Measurements from ENCODE around the gene CALML6.

DNA sequence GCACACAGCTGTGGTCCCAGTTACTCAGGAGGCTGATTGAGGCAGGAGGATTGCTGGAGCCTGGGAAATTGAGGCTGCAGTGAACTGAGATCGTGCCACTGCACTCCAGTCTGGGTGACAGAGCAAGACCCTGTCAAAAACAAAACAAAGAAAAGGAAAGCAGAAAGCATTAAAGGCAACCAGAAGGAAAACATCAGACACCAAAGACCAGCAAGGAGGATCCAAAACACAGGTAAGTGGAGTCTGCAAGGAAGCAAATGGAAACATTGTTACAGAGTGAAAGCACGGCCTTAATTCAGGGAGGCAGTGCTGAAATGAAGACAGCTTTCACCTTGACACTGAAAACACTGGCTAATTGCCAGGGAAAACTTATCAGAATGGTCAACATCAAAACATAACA is 47.7 kb downstream of the CALML6 start:
- TF ChIP-seq, protein P1, sequence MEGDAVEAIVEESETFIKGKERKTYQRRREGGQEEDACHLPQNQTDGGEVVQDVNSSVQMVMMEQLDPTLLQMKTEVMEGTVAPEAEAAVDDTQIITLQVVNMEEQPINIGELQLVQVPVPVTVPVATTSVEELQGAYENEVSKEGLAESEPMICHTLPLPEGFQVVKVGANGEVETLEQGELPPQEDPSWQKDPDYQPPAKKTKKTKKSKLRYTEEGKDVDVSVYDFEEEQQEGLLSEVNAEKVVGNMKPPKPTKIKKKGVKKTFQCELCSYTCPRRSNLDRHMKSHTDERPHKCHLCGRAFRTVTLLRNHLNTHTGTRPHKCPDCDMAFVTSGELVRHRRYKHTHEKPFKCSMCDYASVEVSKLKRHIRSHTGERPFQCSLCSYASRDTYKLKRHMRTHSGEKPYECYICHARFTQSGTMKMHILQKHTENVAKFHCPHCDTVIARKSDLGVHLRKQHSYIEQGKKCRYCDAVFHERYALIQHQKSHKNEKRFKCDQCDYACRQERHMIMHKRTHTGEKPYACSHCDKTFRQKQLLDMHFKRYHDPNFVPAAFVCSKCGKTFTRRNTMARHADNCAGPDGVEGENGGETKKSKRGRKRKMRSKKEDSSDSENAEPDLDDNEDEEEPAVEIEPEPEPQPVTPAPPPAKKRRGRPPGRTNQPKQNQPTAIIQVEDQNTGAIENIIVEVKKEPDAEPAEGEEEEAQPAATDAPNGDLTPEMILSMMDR (conservative IDR thresholded peaks at IDR 0.05; ENCODE audit: low read length) = no peak
- TF ChIP-seq EZH2phosphoT487 (IDR thresholded peaks at IDR 0.05; ENCODE audit: borderline replicate concordance, low read depth, low read length) = no peak

All from OCI-LY7 (cell line).